ENCODE data around the gene PDK4.

DNA sequence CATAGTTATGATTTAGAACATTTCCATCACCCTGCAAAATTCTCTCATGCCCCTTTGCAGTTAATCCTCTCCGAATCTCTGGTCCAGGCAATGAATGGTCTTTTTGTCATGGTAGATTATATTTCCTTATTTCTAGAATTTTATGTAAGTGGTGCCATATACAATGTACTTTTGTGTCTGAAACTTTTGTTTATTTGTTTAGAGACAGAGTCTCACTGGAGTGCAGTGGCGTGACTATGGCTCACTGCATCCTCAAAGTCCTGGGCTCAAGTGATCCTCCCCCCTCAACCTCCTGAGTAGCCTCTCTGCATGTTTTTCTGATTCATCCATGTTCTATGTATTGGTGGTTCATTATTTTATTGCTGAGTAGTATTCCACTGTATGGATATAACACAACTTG, 23.2 kb upstream of the PDK4 start:
- no peak for TF ChIP-seq POLR2A (IDR thresholded peaks at IDR 0.05; ENCODE audit: low read depth, low read length)
- no peak for TF ChIP-seq PAX5 (IDR thresholded peaks at IDR 0.05; ENCODE audit: insufficient read depth, low read length, severe bottlenecking)
- TF ChIP-seq POLR2AphosphoS5 (IDR thresholded peaks at IDR 0.05; ENCODE audit: low read depth, low read length): no peak
- no peak for TF ChIP-seq POU2F2 (IDR thresholded peaks at IDR 0.05; ENCODE audit: low read depth, low read length)
- no peak for TF ChIP-seq TAF1 (IDR thresholded peaks at IDR 0.05; ENCODE audit: low read depth, low read length)

Measured in GM12891 (cell line).